A673 (cell line): Measurements from ENCODE around the gene TMEM130. TPM values are rescaled to one million over a fixed set of nuclear protein-coding genes. Genes with fewer than 3 reads are reported as not detected.

Experiments used
- BruUV-seq: library from RNA; stranded (reverse); fragments of 400-500 nt; replicated peaks from 2 replicates; lab custom pipeline; 2021; lab: Mats Ljungman, UMichigan
- CTCF ChIA-PET: fragments of 300-600 bp; sonication (Branson Sonifier 250); formaldehyde crosslinking; loops from one replicate; lab custom pipeline; 2022; ENCODE audit warnings: antibody characterized with exemption; lab: Charles Lee
- POLR2A ChIA-PET: fragments of 300-600 bp; sonication (Branson Sonifier 250); formaldehyde crosslinking; loops from one replicate; lab custom pipeline; 2022; ENCODE audit warnings: antibody characterized with exemption; ENCODE audit not compliant: low non-redundant PET; lab: Charles Lee
- DNase-seq: peaks from one replicate; pipeline ENCODE4 v3.0.0-alpha.2; 2015; ENCODE audit warnings: low spot score
- H3K27ac ChIP-seq: fragments of 200-600 bp; sonication (generic); 2 replicates; pipeline ENCODE4 v1.5.1; 2016; ENCODE audit warnings: mixed run types, low read depth, mild to moderate bottlenecking, mixed read lengths, antibody characterized with exemption, low read length; ENCODE audit not compliant: poor library complexity, severe bottlenecking
- H3K27me3 ChIP-seq: fragments of 200-600 bp; sonication (generic); replicated peaks from 2 replicates; pipeline ENCODE4 v1.6.1; 2017; ENCODE audit warnings: mixed run types, low read depth, mild to moderate bottlenecking, mixed read lengths, antibody characterized with exemption, low read length; ENCODE audit not compliant: insufficient read depth, poor library complexity
- H3K36me3 ChIP-seq: fragments of 200-600 bp; sonication (generic); 2 replicates; pipeline ENCODE4 v1.6.1; 2016; ENCODE audit warnings: mixed run types, mild to moderate bottlenecking, mixed read lengths, antibody characterized with exemption, low read length; ENCODE audit not compliant: insufficient read depth, poor library complexity, severe bottlenecking
- H3K4me1 ChIP-seq: fragments of 200-600 bp; sonication (generic); 2 replicates; pipeline ENCODE4 v1.6.1; 2017; ENCODE audit warnings: mixed run types, mild to moderate bottlenecking, mixed read lengths, antibody characterized with exemption, low read length; ENCODE audit not compliant: insufficient read depth, poor library complexity, severe bottlenecking
- H3K4me3 ChIP-seq: fragments of 200-600 bp; sonication (generic); 2 replicates; pipeline ENCODE4 v1.5.1; 2016; ENCODE audit warnings: low read depth, mixed run types, mild to moderate bottlenecking, mixed read lengths, low read length; ENCODE audit not compliant: poor library complexity, severe bottlenecking
- H3K9me3 ChIP-seq: fragments of 200-600 bp; sonication (generic); 2 replicates; pipeline ENCODE4 v1.6.1; 2016; ENCODE audit warnings: mixed run types, low read depth, mild to moderate bottlenecking, mixed read lengths, antibody characterized with exemption, low read length; ENCODE audit not compliant: poor library complexity, severe bottlenecking
- CTCF ChIP-seq: fragments of 300-800, 200-600 bp; sonication (generic); conservative IDR thresholded peaks from 2 replicates; pipeline ENCODE4 v1.5.1; 2017; ENCODE audit warnings: low read depth, mild to moderate bottlenecking, antibody characterized with exemption, low read length, moderate library complexity, mixed read lengths
- EZH2 ChIP-seq: fragments of 200-600 bp; sonication (generic); IDR thresholded peaks from 2 replicates; pipeline ENCODE4 v1.6.1; 2017; ENCODE audit warnings: borderline replicate concordance, low read depth, mild to moderate bottlenecking, mixed read lengths, antibody characterized with exemption, low read length; ENCODE audit not compliant: poor library complexity, severe bottlenecking
- intact Hi-C: fragments of 100-400 bp; cut with micrococcal nuclease; formaldehyde crosslinking; loops from one replicate; pipeline ENCODE4 v1.10.0; 2022; ENCODE audit not compliant: unreplicated experiment
- total RNA-seq: library from RNA; stranded (reverse); gene quantifications from 2 replicates; pipeline ENCODE4 v1.2.3, GENCODE V29; 2021

TMEM130 gene
- total RNA-seq, 1 experiment from 2014 or later: not detected

GRCh38 chr7:98872328-98872924 lies 2.6 kb upstream of the TMEM130 start:
- H3K4me3 ChIP-seq: no peak overlapping the region
- H3K4me1 ChIP-seq: no peaks in the 10 kb centered on the region
- POLR2A ChIA-PET: no interaction called here
- CTCF ChIA-PET: interaction anchor here (0.6 to 0.7 kb wide), 6 partner anchors 39 to 575 kb away, joined by 3 to 7 read pairs (median 3); no protein-coding TSS in a partner anchor
- no peaks in the 10 kb centered on the region for H3K36me3 ChIP-seq
- peak; percentile 54 for TF ChIP-seq CTCF
- TF ChIP-seq EZH2: no peak
- H3K27me3 ChIP-seq: peaks cover 16% of the 10 kb centered on the region
- H3K9me3 ChIP-seq: no peaks in the 10 kb centered on the region
- no TSS peak for BruUV-seq
- H3K27ac ChIP-seq: no peak overlapping the region
- peak; percentile 70 for DNase-seq
- intact Hi-C loops: no loop called here

- no peak overlapping the region for H3K27ac ChIP-seq
- no peak for DNase-seq
These were observed 1.1 kb upstream of the TMEM130 start for GRCh38 chr7:98870807-98871491.

DNA sequence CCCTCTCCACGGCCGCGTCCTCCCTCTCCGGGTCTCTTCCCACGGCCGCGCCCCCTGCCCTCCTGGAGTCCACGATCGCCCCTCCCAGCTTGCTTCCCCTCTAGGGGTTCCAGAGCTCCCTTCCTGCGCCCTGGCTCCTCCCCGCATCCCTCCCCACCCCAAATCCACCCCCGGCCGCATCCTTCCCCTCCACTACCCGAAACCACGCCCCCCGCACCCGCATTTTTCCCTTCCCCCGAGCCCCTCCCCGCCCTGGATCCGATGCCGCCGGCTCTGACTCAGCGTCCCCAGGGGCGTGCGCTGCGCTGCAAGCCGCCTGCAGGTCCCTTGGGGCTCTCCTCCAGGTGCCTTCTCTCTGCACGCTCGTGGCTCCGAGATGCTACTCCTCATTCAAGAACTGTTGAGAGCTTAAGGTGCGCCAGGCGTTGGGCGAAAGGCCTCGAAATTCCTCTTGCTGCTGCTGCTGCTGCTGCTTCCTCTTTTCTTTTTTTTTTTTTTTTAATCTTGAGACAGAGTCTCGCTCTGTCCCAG lies 372 bp upstream of the TMEM130 start:
- BruUV-seq: no TSS peak
- ChIA-PET POLR2A (interaction anchor here (0.5 kb wide), 1 partner anchor 435 kb away, joined by 4 read pairs; no protein-coding TSS in a partner anchor), CTCF (no interaction called here)
- intact Hi-C loops: no loop called here
- no peaks in the 10 kb centered on the region for H3K9me3 ChIP-seq
- H3K4me1 ChIP-seq: no peaks in the 10 kb centered on the region
- H3K27ac ChIP-seq: no peak overlapping the region
- no peak for TF ChIP-seq CTCF
- DNase-seq: peak; percentile 64
- peaks cover 16% of the 10 kb centered on the region for H3K27me3 ChIP-seq
- H3K36me3 ChIP-seq: no peaks in the 10 kb centered on the region
- peak overlapping the region; percentile 50 for H3K4me3 ChIP-seq

More at GRCh38 chr7:98870807-98871491, 1.1 kb upstream of the TMEM130 start:
- peaks cover 16% of the 10 kb centered on the region for H3K27me3 ChIP-seq
- CTCF ChIA-PET: no interaction called here
- POLR2A ChIA-PET: no interaction called here
- intact Hi-C loops: no loop called here
- no peak for TF ChIP-seq EZH2
- TF ChIP-seq CTCF: no peak
- H3K4me3 ChIP-seq: no peak overlapping the region
- no peaks in the 10 kb centered on the region for H3K4me1 ChIP-seq
- H3K9me3 ChIP-seq: no peaks in the 10 kb centered on the region
- no TSS peak for BruUV-seq
- H3K36me3 ChIP-seq: no peaks in the 10 kb centered on the region
